GM21737 (cell line): Measurements from ENCODE around the gene ROR2.

Source experiments
- ATAC-seq: cut with Tn5 transposase; IDR thresholded peaks from one replicate; pipeline ENCODE4 v1.9.1; 2021; ENCODE audit warnings: mild to moderate bottlenecking, moderate library complexity; ENCODE audit not compliant: unreplicated experiment

The ROR2 gene

GRCh38 chr9:91693226-91693625, 256.8 kb downstream of the ROR2 start:
- ATAC-seq = no peak

GRCh38 chr9:91690540-91691249, 259.3 kb downstream of the ROR2 start:
- ATAC-seq = no peak

- no peak for ATAC-seq
Observed at GRCh38 chr9:91689006-91689405, 261.0 kb downstream of the ROR2 start.

GRCh38 chr9:91683269-91683668, 266.8 kb downstream of the ROR2 start:
- ATAC-seq = no peak

- ATAC-seq = no peak
Observed at GRCh38 chr9:91682806-91683205, 267.2 kb downstream of the ROR2 start.

- ATAC-seq = peak; percentile 71
Observed at GRCh38 chr9:91681461-91682305, 268.3 kb downstream of the ROR2 start.

- no peak for ATAC-seq
Observed at GRCh38 chr9:91680998-91681397, 269.0 kb downstream of the ROR2 start.

- no peak for ATAC-seq
Observed at GRCh38 chr9:91680106-91680505, 269.9 kb downstream of the ROR2 start.

- ATAC-seq = no peak
Observed at GRCh38 chr9:91678807-91679580, 271.0 kb downstream of the ROR2 start.

- ATAC-seq = no peak
Observed at GRCh38 chr9:91677822-91678436, 272.1 kb downstream of the ROR2 start.

GRCh38 chr9:91677331-91677730, 272.7 kb downstream of the ROR2 start:
- ATAC-seq = no peak

GRCh38 chr9:91676046-91676445, 274.0 kb downstream of the ROR2 start:
- no peak for ATAC-seq

GRCh38 chr9:91664663-91665062, 285.4 kb downstream of the ROR2 start:
- ATAC-seq = no peak

GRCh38 chr9:91663858-91664257, 286.2 kb downstream of the ROR2 start:
- ATAC-seq = no peak

- no peak for ATAC-seq
Observed at GRCh38 chr9:91661451-91661850, 288.6 kb downstream of the ROR2 start.

GRCh38 chr9:91660521-91660920, 289.5 kb downstream of the ROR2 start:
- no peak for ATAC-seq

- ATAC-seq = no peak
Observed at GRCh38 chr9:91659529-91660495, 290.2 kb downstream of the ROR2 start.

GRCh38 chr9:91658513-91659105, 291.4 kb downstream of the ROR2 start:
- no peak for ATAC-seq

GRCh38 chr9:91657501-91657900, 292.5 kb downstream of the ROR2 start:
- ATAC-seq = no peak

- no peak for ATAC-seq
Observed at GRCh38 chr9:91655658-91656057, 294.4 kb downstream of the ROR2 start.
